Measurements from ENCODE around the gene TTPAL.

Gene TTPAL

GRCh38 chr20:44523746-44524145 is 48.1 kb downstream of the TTPAL start:
- Histone ChIP-seq H3K27me3 (no peaks in the 10 kb centered on the region), H3K36me3 (no peaks in the 10 kb centered on the region), H3K9me3 (no peaks in the 10 kb centered on the region), H3K4me1 (ENCODE audit: control insufficient read depth in 1 of 2, insufficient read depth in 1 of 2, low read depth in 1 of 2, low read length in 1 of 2) (peaks cover 33 to 34% of the 10 kb centered on the region in 2 experiments), H3K27ac (no peak overlapping the region), H3K4me3 (ENCODE audit: low read depth in 1 of 2, low read length in 1 of 2) (no peak overlapping the region)
- TF ChIP-seq CTCF (IDR thresholded peaks at IDR 0.05): no peak

- TF ChIP-seq CTCF (IDR thresholded peaks at IDR 0.05): no peak
Observed at GRCh38 chr20:44526129-44526528, 50.5 kb downstream of the TTPAL start.

GRCh38 chr20:44527716-44528199 is 52.1 kb downstream of the TTPAL start:
- H3K4me1 ChIP-seq (ENCODE audit: control insufficient read depth in 1 of 2, insufficient read depth in 1 of 2, low read depth in 1 of 2, low read length in 1 of 2): peaks cover 11 to 16% of the 10 kb centered on the region in 2 experiments
- no peak overlapping the region for H3K4me3 ChIP-seq (ENCODE audit: low read depth in 1 of 2, low read length in 1 of 2)
- H3K27ac ChIP-seq: no peak overlapping the region
- H3K36me3 ChIP-seq: no peaks in the 10 kb centered on the region
- no peaks in the 10 kb centered on the region for H3K9me3 ChIP-seq
- no peak for TF ChIP-seq CTCF (IDR thresholded peaks at IDR 0.05)
- H3K27me3 ChIP-seq: peaks cover 7% of the 10 kb centered on the region

More at GRCh38 chr20:44526129-44526528, 50.5 kb downstream of the TTPAL start:
- Histone ChIP-seq H3K4me3 (ENCODE audit: low read depth in 1 of 2, low read length in 1 of 2) (no peak overlapping the region), H3K27me3 (no peaks in the 10 kb centered on the region), H3K9me3 (no peaks in the 10 kb centered on the region), H3K36me3 (no peaks in the 10 kb centered on the region), H3K4me1 (ENCODE audit: control insufficient read depth in 1 of 2, insufficient read depth in 1 of 2, low read depth in 1 of 2, low read length in 1 of 2) (peaks cover 13% of the 10 kb centered on the region in 2 experiments), H3K27ac (no peak overlapping the region)

- no peak overlapping the region for H3K27ac ChIP-seq
- H3K27me3 ChIP-seq: peaks cover 13% of the 10 kb centered on the region
- peaks cover 9 to 14% of the 10 kb centered on the region in 2 experiments for H3K4me1 ChIP-seq (ENCODE audit: control insufficient read depth in 1 of 2, insufficient read depth in 1 of 2, low read depth in 1 of 2, low read length in 1 of 2)
- H3K9me3 ChIP-seq: no peaks in the 10 kb centered on the region
- no peak for TF ChIP-seq CTCF (IDR thresholded peaks at IDR 0.05)
- H3K4me3 ChIP-seq (ENCODE audit: low read depth in 1 of 2, low read length in 1 of 2): no peak overlapping the region
- H3K36me3 ChIP-seq: no peaks in the 10 kb centered on the region
Observed at GRCh38 chr20:44528309-44528708, 52.6 kb downstream of the TTPAL start.

GRCh38 chr20:44532259-44532980 is 56.7 kb downstream of the TTPAL start:
- no peaks in the 10 kb centered on the region for H3K36me3 ChIP-seq
- no peak for TF ChIP-seq CTCF (IDR thresholded peaks at IDR 0.05)
- peaks cover 13% of the 10 kb centered on the region for H3K27me3 ChIP-seq
- H3K4me3 ChIP-seq (ENCODE audit: low read depth in 1 of 2, low read length in 1 of 2): peak overlapping the region; percentile 70 to 75
- H3K9me3 ChIP-seq: no peaks in the 10 kb centered on the region
- peak overlapping the region; percentile 54 for H3K27ac ChIP-seq
- peaks cover 9 to 21% of the 10 kb centered on the region in 2 experiments for H3K4me1 ChIP-seq (ENCODE audit: control insufficient read depth in 1 of 2, insufficient read depth in 1 of 2, low read depth in 1 of 2, low read length in 1 of 2)

All from neutrophil (primary cell).